ENCODE measurements around the gene HNRNPC. TPM values are rescaled to one million over a fixed set of nuclear protein-coding genes. Genes with fewer than 3 reads are reported as not detected.

Gene HNRNPC
- total RNA-seq, 1 experiment from 2014 or later: 1,156 TPM

DNA sequence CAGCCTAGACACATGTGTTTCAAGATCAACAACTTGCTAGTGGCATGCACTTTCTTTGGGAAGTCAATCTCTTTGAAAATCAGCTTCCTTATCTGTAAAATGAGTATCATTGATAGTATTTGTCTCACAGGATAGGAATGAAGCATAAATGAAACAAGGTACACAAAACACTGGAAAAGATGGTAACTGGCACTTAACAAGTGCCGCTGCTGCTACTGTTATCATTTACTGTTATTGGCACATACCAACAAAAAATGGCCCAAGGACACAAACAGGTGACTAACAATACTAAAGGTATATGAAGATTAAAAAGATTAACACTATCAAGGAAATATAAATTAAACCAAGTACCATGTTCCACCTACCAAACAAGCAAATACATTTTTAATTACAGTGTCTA is 20.9 kb downstream of the HNRNPC start:
- peaks cover 19% of the 10 kb centered on the region for H3K4me1 ChIP-seq (replicated peaks)
- H3K36me3 ChIP-seq: peaks cover 80% of the 10 kb centered on the region
- no peak overlapping the region for H3K4me3 ChIP-seq
- no peak for DNase-seq (ENCODE audit: low read depth in 1 of 2, low spot score in 2 of 2)
- H3K27ac ChIP-seq: no peak overlapping the region
- H3K27me3 ChIP-seq (replicated peaks): no peaks in the 10 kb centered on the region
- H3K9me3 ChIP-seq (replicated peaks): no peaks in the 10 kb centered on the region

DNA sequence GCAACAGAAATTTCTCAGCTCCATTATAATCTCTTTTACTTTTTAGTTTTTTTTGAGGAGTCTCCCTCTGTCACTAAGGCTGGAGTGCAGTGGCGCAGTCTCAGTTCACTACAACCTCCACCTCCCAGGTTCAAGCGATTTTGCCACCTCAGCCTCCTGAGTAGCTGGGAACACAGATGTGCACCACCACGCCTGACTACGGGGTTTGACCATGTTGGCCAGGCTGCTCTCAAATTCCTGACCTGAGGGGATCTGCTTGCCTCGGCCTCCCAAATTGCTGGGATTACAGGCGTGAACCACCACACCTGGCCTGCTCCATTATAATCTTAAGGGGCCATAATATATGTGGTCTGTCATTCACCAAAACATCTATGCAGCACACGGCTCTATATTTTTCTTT is 23.4 kb downstream of the HNRNPC start:
- H3K27me3 ChIP-seq (replicated peaks): no peaks in the 10 kb centered on the region
- H3K36me3 ChIP-seq: peaks cover 78% of the 10 kb centered on the region

DNA sequence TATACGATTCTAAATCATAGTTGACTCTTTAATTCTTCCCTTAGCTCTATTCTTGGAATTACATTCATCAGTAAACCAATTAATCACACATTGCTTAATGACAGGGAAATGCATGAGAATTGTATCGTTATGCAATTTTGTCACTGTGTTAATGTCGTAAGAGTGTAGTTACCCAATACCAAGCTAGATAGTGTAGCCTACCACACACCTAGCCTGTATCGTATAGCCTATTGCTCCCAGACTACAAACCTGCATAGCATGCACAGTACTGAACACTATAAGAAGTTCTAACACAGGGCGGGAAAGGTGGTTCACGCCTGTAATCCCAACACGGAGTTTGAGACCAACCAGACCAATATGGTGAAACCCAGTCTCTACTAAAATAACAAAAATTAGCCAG is 24.7 kb downstream of the HNRNPC start:
- Histone ChIP-seq H3K27me3 (replicated peaks) (no peaks in the 10 kb centered on the region), H3K9me3 (replicated peaks) (no peaks in the 10 kb centered on the region), H3K27ac (no peak overlapping the region), H3K36me3 (peaks cover 78% of the 10 kb centered on the region), H3K4me3 (no peak overlapping the region), H3K4me1 (replicated peaks) (peaks cover 19% of the 10 kb centered on the region)
- no peak for DNase-seq (ENCODE audit: low read depth in 1 of 2, low spot score in 2 of 2)

More for the DNA sequence above, 23.4 kb downstream of the HNRNPC start:
- DNase-seq (ENCODE audit: low read depth in 1 of 2, low spot score in 2 of 2): no peak
- no peaks in the 10 kb centered on the region for H3K9me3 ChIP-seq (replicated peaks)
- no peak overlapping the region for H3K27ac ChIP-seq
- H3K4me1 ChIP-seq (replicated peaks): peaks cover 19% of the 10 kb centered on the region
- no peak overlapping the region for H3K4me3 ChIP-seq

DNA sequence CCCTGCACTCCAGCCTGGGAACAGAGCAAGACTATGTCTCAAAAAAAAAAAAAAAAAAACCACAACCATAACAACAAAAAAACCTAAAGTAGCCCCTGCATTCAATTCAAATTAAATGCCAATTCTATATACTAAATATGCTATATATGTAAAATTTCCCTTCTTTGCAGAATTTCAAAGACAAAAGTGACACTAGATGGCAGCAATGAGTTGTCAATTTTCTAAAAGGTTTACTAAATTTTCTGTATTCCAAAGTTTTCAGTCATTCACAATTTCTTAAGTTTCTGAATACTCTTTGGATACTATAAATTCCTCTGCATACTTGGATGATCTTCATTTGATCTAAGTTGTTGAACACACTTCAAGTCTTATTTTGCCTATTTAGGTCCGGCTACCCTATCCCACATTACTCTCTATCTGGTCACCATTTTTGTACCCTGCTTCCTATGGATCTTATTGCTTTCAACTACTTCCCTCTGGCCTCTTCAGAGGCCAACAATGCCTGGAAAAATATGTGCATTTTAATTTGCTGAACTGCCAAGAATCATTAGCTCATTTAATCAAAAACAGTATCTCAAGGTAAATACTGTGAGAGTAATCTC is 27.9 kb downstream of the HNRNPC start:
- H3K9me3 ChIP-seq (replicated peaks): no peaks in the 10 kb centered on the region
- H3K27me3 ChIP-seq (replicated peaks): no peaks in the 10 kb centered on the region
- peaks cover 93% of the 10 kb centered on the region for H3K36me3 ChIP-seq
- no peak overlapping the region for H3K4me3 ChIP-seq
- peaks cover 4% of the 10 kb centered on the region; the same call in 1 of the 2 replicates for H3K4me1 ChIP-seq (replicated peaks)
- no peak overlapping the region for H3K27ac ChIP-seq
- DNase-seq (ENCODE audit: low read depth in 1 of 2, low spot score in 2 of 2): no peak

DNA sequence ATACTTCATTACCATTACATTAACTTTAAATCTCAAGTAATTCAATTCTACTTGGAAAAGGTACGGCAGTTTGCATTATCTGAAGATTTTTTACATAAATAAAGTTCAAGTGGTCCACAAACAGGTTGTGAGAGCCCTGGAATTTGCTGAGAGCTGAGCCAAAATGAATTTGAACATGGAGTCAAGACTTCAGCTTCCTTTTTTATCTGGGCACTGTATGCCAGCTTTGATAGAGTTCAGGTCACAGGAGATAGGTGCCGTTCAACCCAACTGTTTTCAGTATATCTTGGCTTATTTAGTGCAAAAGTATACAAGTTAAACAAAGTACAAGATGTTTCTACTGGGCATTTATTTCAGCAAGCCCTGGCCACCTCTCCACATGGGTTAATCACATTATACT is 28.8 kb downstream of the HNRNPC start:
- Histone ChIP-seq H3K4me3 (no peak overlapping the region), H3K36me3 (peaks cover 94% of the 10 kb centered on the region)

DNA sequence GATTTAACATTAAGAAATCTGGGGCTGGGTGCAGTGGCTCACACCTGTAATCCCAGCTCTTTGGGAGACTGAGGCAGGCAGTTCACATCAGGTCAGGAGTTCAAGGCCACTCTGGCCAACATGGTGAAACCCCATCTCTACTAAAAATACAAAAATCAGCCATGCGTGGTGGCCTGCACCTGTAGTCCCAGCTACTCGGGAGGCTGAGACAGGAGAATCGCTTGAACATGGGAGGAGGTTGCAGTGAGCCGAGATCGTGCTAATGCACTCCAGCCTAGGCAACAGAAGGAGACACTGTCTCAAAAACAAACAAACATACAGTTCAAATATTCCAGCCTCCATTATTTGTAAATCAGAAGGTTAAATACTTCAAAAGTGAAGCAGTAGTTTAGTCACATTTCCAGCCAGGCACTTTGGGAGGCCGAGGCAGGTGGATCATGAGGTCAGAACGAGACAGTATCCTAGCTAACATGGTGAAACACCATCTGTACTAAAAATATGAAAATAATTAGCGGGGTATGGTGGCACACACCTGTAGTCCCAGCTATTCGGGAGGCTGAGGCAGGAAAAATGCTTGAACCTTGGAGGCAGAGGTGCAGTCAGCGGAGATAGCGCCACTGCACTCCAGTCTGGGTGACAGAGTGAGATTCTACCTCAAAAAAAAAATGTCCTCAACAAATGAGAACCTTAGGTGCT is 30.3 kb downstream of the HNRNPC start:
- no peaks in the 10 kb centered on the region for H3K4me1 ChIP-seq (replicated peaks)
- H3K36me3 ChIP-seq: peaks cover 95% of the 10 kb centered on the region
- H3K27me3 ChIP-seq (replicated peaks): no peaks in the 10 kb centered on the region

More for the DNA sequence above, 28.8 kb downstream of the HNRNPC start:
- Histone ChIP-seq H3K27me3 (replicated peaks) (no peaks in the 10 kb centered on the region), H3K4me1 (replicated peaks) (no peaks in the 10 kb centered on the region), H3K27ac (no peak overlapping the region), H3K9me3 (replicated peaks) (no peaks in the 10 kb centered on the region)
- DNase-seq (ENCODE audit: low read depth in 1 of 2, low spot score in 2 of 2): no peak

DNA sequence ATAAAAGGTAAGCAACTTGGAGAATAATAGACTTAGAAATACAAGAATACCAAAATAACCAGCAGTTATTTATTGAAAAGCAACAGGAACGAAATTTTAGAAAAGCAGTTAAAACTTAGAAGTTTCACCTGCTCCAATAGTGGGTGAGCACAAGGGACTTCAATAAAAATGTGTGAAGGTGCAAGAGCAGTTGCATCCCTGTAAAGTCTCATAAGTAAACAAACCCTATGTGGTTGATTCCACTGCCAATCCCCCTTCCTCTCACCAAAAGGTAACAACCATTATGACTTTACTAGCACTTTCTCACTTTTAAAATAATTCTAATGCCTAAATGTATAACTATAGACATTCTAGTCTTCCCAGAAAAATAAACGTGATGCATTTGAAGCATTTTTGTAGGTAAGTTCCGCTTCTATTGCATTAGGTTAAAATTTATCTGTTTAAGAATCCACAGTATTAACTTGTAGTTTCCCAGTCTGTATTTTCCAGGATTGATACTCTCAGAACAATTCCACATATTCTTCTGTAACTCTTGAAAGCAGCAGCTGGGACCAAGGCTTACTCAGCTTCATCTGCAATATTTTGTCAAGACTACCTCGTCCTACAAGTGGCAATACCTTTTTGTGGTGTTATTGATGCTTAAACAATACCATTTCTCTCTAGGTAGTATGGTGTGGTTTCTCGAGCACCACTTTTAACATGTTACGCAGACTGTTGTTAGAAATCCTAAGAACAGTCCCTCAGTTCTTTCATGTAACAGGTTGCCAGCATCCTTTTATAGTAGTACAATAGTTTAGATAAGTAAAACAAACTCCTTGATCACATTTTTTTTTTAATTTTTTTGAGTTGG is 32.1 kb downstream of the HNRNPC start:
- DNase-seq (ENCODE audit: low read depth in 1 of 2, low spot score in 2 of 2): no peak
- Histone ChIP-seq H3K27me3 (replicated peaks) (no peaks in the 10 kb centered on the region), H3K9me3 (replicated peaks) (no peaks in the 10 kb centered on the region), H3K4me3 (no peak overlapping the region), H3K27ac (no peak overlapping the region), H3K36me3 (peaks cover 95% of the 10 kb centered on the region), H3K4me1 (replicated peaks) (no peaks in the 10 kb centered on the region)

More for the DNA sequence above, 30.3 kb downstream of the HNRNPC start:
- H3K27ac ChIP-seq: no peak overlapping the region
- H3K4me3 ChIP-seq: no peak overlapping the region
- no peaks in the 10 kb centered on the region for H3K9me3 ChIP-seq (replicated peaks)
- DNase-seq (ENCODE audit: low read depth in 1 of 2, low spot score in 2 of 2): no peak

DNA sequence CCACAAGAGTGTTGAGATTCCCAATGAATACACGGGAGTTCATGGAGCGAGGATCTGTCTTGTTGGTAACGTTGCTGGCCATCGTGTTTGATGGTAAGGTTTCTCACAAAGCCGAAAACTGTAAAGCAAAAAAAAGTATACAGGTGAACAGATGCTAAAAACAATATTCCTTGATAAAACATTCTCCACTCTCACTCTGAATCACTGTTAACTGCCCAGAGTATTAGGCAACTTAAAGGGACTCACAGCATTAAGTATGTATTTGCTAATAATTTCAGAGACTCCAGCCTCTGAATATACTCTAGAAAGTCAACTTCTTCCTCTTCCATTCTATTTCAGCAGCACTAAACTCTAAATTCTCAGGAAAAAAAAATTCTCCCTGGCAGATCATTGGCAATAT is 35.1 kb downstream of the HNRNPC start:
- H3K4me3 ChIP-seq: no peak overlapping the region
- H3K9me3 ChIP-seq (replicated peaks): no peaks in the 10 kb centered on the region
- DNase-seq (ENCODE audit: low read depth in 1 of 2, low spot score in 2 of 2): no peak
- no peaks in the 10 kb centered on the region for H3K4me1 ChIP-seq (replicated peaks)
- no peaks in the 10 kb centered on the region for H3K27me3 ChIP-seq (replicated peaks)
- H3K27ac ChIP-seq: no peak overlapping the region
- H3K36me3 ChIP-seq: peaks cover 100% of the 10 kb centered on the region

DNA sequence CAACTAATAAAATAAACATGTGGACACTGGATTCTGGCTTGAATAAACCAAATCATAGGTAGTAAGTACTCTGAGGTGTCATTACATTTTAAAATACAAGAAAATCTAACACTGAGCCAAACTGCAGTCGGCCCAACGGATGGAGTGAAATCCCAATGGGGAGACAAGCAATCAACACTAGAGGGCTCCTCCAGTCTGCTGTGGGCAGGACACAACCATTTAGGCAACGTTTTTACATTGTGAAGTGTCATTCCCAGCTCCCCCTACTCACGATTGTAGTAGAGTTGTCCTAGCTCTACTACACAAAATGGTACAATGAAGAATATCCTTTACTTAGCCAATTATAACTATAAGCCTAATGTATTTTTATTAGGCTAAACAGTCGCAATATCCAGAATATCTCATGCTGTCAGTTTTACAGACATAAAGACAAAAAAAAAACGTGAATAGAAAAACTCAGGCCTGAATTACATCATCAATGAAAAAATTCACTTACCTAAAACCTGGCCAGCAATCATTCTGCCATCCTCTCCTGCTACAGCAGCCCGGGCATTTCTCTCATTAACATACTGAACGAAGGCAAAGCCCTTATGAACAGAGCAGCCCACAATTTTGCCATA is 35.7 kb downstream of the HNRNPC start:
- Histone ChIP-seq H3K27me3 (replicated peaks) (no peaks in the 10 kb centered on the region), H3K36me3 (peaks cover 100% of the 10 kb centered on the region)

DNA sequence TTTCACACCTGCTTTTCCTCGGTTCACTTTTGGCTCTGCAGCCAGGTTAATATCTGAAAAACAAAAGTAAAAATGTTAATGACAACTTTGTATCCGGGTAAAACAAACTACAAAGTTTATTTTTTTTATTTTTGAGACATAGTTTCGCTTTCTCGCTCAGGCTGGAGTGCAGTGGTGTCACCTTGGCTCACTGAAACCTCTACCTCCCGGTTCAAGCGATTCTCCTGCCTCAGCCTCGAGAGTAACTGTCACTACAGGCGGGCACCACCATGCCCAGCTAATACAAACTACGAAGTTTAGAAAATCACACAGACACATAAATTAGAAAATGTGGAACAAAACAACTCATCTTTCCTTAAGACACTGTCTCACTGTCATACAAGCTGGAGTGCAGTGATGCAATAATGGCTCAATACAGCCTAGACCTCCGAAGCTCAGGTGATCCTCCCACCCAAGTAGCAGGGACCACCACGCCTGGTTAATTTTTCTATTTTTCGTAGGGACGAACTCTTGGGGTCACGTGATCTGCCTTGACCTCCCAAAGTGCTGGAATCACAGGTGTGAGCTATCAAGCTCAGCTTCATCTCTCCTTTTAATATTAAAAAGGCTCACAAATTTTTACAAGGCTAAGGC is 38.1 kb downstream of the HNRNPC start:
- Histone ChIP-seq H3K36me3 (peaks cover 100% of the 10 kb centered on the region), H3K27ac (no peak overlapping the region)

More for the DNA sequence above, 35.7 kb downstream of the HNRNPC start:
- DNase-seq (ENCODE audit: low read depth in 1 of 2, low spot score in 2 of 2): no peak
- Histone ChIP-seq H3K4me3 (no peak overlapping the region), H3K9me3 (replicated peaks) (no peaks in the 10 kb centered on the region), H3K27ac (no peak overlapping the region), H3K4me1 (replicated peaks) (no peaks in the 10 kb centered on the region)

DNA sequence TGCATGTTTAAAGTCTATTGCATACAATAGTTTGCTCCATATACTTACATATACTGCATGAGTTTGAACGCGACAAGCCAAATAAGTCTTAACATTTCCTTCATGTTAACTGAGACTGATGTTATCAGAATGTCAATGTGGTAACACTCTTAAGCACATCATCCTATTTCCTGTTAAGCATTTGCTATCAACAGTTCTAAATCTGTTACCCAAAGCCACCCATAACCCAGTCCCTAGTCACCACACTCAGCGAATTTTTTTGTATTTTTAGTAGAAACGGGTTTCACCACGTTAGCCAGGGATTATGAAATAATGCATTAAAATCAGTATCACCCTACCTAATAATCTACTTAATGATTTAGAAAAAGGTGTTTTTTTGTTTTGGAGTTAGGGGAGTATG is 39.4 kb downstream of the HNRNPC start:
- Histone ChIP-seq H3K36me3 (peaks cover 100% of the 10 kb centered on the region), H3K4me1 (replicated peaks) (no peaks in the 10 kb centered on the region), H3K27ac (no peak overlapping the region), H3K27me3 (replicated peaks) (no peaks in the 10 kb centered on the region), H3K4me3 (no peak overlapping the region), H3K9me3 (replicated peaks) (no peaks in the 10 kb centered on the region)
- no peak for DNase-seq (ENCODE audit: low read depth in 1 of 2, low spot score in 2 of 2)

More for the DNA sequence above, 38.1 kb downstream of the HNRNPC start:
- Histone ChIP-seq H3K27me3 (replicated peaks) (no peaks in the 10 kb centered on the region), H3K4me1 (replicated peaks) (no peaks in the 10 kb centered on the region), H3K9me3 (replicated peaks) (no peaks in the 10 kb centered on the region), H3K4me3 (no peak overlapping the region)
- DNase-seq (ENCODE audit: low read depth in 1 of 2, low spot score in 2 of 2): no peak

DNA sequence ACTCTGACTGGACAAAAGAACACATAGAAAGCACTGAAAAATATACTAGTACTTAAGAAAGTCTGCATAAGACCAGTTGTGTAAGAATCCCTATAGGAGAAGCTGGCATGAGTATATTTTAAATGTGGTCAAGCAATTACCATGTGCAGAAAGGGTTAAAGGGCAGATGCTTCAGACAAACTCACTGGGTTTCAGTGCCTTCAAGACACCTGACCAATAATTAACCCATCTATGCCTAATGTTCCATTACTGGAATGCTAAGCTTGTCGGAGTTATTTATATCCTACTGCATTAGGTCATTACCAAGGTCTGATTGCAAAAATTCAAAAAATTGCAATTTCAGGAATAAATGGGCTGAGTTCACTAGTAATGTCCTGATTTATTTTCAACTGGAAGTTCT is 41.3 kb downstream of the HNRNPC start:
- H3K36me3 ChIP-seq: peaks cover 100% of the 10 kb centered on the region
- no peak overlapping the region for H3K4me3 ChIP-seq

DNA sequence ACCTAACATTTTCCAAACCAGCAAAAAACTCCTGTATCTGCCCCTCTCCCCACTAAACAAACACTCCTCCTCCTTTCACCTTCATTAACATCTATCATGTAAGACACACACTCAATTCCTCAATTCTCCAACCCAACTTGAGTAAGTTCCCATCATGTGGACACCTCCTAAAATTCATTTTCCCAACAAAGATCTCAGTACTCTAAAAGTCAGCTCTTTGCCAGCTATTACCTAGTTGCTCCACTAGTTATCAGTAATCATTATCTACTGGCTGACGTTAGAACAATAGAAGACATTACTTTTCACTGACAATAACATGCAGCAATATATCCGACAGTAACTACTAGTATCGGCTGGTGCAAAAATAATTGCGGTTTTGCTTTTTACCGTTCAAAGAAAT is 42.1 kb downstream of the HNRNPC start:
- no peak overlapping the region for H3K4me3 ChIP-seq
- H3K27ac ChIP-seq: no peak overlapping the region
- H3K4me1 ChIP-seq (replicated peaks): no peaks in the 10 kb centered on the region
- no peaks in the 10 kb centered on the region for H3K27me3 ChIP-seq (replicated peaks)
- H3K9me3 ChIP-seq (replicated peaks): no peaks in the 10 kb centered on the region
- H3K36me3 ChIP-seq: peaks cover 100% of the 10 kb centered on the region
- no peak for DNase-seq (ENCODE audit: low read depth in 1 of 2, low spot score in 2 of 2)

More for the DNA sequence above, 41.3 kb downstream of the HNRNPC start:
- H3K4me1 ChIP-seq (replicated peaks): no peaks in the 10 kb centered on the region
- H3K9me3 ChIP-seq (replicated peaks): no peaks in the 10 kb centered on the region
- no peak overlapping the region for H3K27ac ChIP-seq
- no peak for DNase-seq (ENCODE audit: low read depth in 1 of 2, low spot score in 2 of 2)
- no peaks in the 10 kb centered on the region for H3K27me3 ChIP-seq (replicated peaks)

Data from SJSA1 (cell line).